ENCODE data around the gene SETX.

GRCh38 chr9:132401824-132402223 lies 47.0 kb upstream of the SETX start:
- TF ChIP-seq, protein P1, sequence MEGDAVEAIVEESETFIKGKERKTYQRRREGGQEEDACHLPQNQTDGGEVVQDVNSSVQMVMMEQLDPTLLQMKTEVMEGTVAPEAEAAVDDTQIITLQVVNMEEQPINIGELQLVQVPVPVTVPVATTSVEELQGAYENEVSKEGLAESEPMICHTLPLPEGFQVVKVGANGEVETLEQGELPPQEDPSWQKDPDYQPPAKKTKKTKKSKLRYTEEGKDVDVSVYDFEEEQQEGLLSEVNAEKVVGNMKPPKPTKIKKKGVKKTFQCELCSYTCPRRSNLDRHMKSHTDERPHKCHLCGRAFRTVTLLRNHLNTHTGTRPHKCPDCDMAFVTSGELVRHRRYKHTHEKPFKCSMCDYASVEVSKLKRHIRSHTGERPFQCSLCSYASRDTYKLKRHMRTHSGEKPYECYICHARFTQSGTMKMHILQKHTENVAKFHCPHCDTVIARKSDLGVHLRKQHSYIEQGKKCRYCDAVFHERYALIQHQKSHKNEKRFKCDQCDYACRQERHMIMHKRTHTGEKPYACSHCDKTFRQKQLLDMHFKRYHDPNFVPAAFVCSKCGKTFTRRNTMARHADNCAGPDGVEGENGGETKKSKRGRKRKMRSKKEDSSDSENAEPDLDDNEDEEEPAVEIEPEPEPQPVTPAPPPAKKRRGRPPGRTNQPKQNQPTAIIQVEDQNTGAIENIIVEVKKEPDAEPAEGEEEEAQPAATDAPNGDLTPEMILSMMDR (conservative IDR thresholded peaks at IDR 0.05; ENCODE audit: low read length), result no peak
- TF ChIP-seq EZH2phosphoT487 (IDR thresholded peaks at IDR 0.05; ENCODE audit: borderline replicate concordance, low read depth, low read length), result no peak

Measured in OCI-LY7 (cell line).